HepG2 (cell line): Measurements from ENCODE around the gene KLF12. TPM values are rescaled to one million over a fixed set of nuclear protein-coding genes. Genes with fewer than 3 reads are reported as not detected.

Experiments used
- ATAC-seq: fragments of 200-7000 bp; cut with Tn5 transposase; 3 replicates; pipeline ENCODE4 v1.9.1; 2020; ENCODE audit warnings: mild to moderate bottlenecking, moderate library complexity
- BruUV-seq: library from RNA; stranded (reverse); fragments of 400-500 nt; replicated peaks from 2 replicates; lab custom pipeline; 2021; lab: Mats Ljungman, UMichigan
- CTCF ChIA-PET: fragments of 300-600 bp; formaldehyde crosslinking; extraction: SDS; loops from one replicate; lab custom pipeline; 2021; ENCODE audit warnings: low total read pairs, inconsistent platforms, low intra/inter-chr PET ratio; lab: Yijun Ruan, JAX
- POLR2A ChIA-PET: fragments of 350-600 bp; sonication (Branson Sonifier 250); formaldehyde crosslinking; loops from one replicate; lab custom pipeline; 2020; ENCODE audit warnings: antibody characterized with exemption, inconsistent platforms; lab: Yijun Ruan, JAX
- DNase-seq: peaks from one replicate; pipeline ENCODE4 v3.0.0-alpha.2; 2015; ENCODE audit warnings: low spot score
- FAIRE-seq: peaks from 3 replicates; lab custom pipeline; 2011; peaks lifted over from hg19 to GRCh38; lab: Jason Lieb, UNC
- H2AFZ ChIP-seq: one replicate; pipeline ENCODE4 v1.6.1; 2011; ENCODE audit warnings: low read length, inconsistent platforms
- H3K27ac ChIP-seq: fragments of 300-600 bp; 3 replicates; pipeline ENCODE4 v1.8.0; 2011; ENCODE audit warnings: mixed run types, mild to moderate bottlenecking, mixed read lengths, low read length, inconsistent platforms; ENCODE audit not compliant: insufficient read depth; ENCODE audit errors: extremely low read length
- H3K27me3 ChIP-seq, 2 experiments: fragments of 200-600 bp in 1 of 2; 2 replicates in 1 of 2; 3 replicates in 1 of 2; pipeline versions ENCODE4 v1.6.0 to v1.8.0; 2011; ENCODE audit warnings: low read length in 2 of 2, mild to moderate bottlenecking in 2 of 2, moderate library complexity in 2 of 2, inconsistent platforms in 1 of 2; ENCODE audit not compliant: insufficient read depth in 2 of 2, control insufficient read depth in 1 of 2
- H3K36me3 ChIP-seq, 2 experiments: fragments of 200-600 bp in 1 of 2; replicated peaks in 1 of 2; 2 replicates in 1 of 2; 3 replicates in 1 of 2; pipeline versions ENCODE4 v1.5.1 to v1.8.0; 2011; ENCODE audit warnings: low read length in 2 of 2, inconsistent platforms in 1 of 2; ENCODE audit not compliant: insufficient read depth in 2 of 2, control insufficient read depth in 1 of 2
- H3K4me1 ChIP-seq: 2 replicates; pipeline ENCODE4 v1.5.1; 2012; ENCODE audit warnings: low read length, inconsistent platforms; ENCODE audit not compliant: insufficient read depth
- H3K4me2 ChIP-seq: 2 replicates; pipeline ENCODE4 v1.6.0; 2011; ENCODE audit warnings: low read depth, low read length, inconsistent platforms
- H3K4me3 ChIP-seq, 3 experiments: fragments of 200-600 bp in 1 of 3; sonication (generic), shearing (Covaris generic) in 1 of 3; replicated peaks in 1 of 3; 2 replicates each; pipeline ENCODE4 v1.5.1; 2011 to 2016; ENCODE audit warnings: low read length in 3 of 3, inconsistent platforms in 2 of 3, low read depth in 2 of 3, mild to moderate bottlenecking in 2 of 3, control low read depth in 1 of 3, mixed read lengths in 1 of 3; ENCODE audit not compliant: insufficient read depth in 1 of 3
- H3K79me2 ChIP-seq: one replicate; pipeline ENCODE4 v1.6.1; 2011; ENCODE audit warnings: low read length, inconsistent platforms; ENCODE audit not compliant: insufficient read depth
- H3K9ac ChIP-seq: 2 replicates; pipeline ENCODE4 v1.6.0; 2011; ENCODE audit warnings: mild to moderate bottlenecking, low read depth, low read length, inconsistent platforms; ENCODE audit not compliant: insufficient read depth
- H3K9me3 ChIP-seq: 2 replicates; pipeline ENCODE4 v1.5.1; 2012; ENCODE audit warnings: mild to moderate bottlenecking, low read length
- H4K20me1 ChIP-seq: 2 replicates; pipeline ENCODE4 v1.6.0; 2011; ENCODE audit warnings: inconsistent platforms, mild to moderate bottlenecking, low read length, moderate library complexity; ENCODE audit not compliant: insufficient read depth
- GABPA ChIP-seq, 2 experiments: IDR thresholded peaks; 2 replicates each; pipeline ENCODE4 v1.6.1; 2011 to 2016; ENCODE audit warnings: low read depth in 2 of 2, low read length in 1 of 2, missing biosample characterization in 1 of 2, missing genetic modification characterization in 1 of 2
- GATAD2A ChIP-seq: IDR thresholded peaks from 2 replicates; pipeline ENCODE4 v1.6.1; 2016
- KLF12 ChIP-seq: sonication (generic); formaldehyde crosslinking; IDR thresholded peaks from 2 replicates; pipeline ENCODE4 v1.4.0; 2020; ENCODE audit warnings: missing genetic modification reagents, borderline replicate concordance
- PAX8 ChIP-seq: sonication (generic); formaldehyde crosslinking; IDR thresholded peaks from 2 replicates; pipeline ENCODE4 v1.8.0; 2022; ENCODE audit warnings: mild to moderate bottlenecking, missing genetic modification reagents, borderline replicate concordance
- PLRG1 ChIP-seq: fragments of 450-650 bp; conservative IDR thresholded peaks from 2 replicates; pipeline ENCODE4 v1.6.1; 2016
- RXRA ChIP-seq: sonication (generic); formaldehyde crosslinking; IDR thresholded peaks from 2 replicates; pipeline ENCODE4 v1.5.1; 2020; ENCODE audit warnings: missing genetic modification reagents
- SP2 ChIP-seq: sonication (generic); formaldehyde crosslinking; IDR thresholded peaks from 2 replicates; pipeline ENCODE4 v1.5.1; 2020; ENCODE audit warnings: mild to moderate bottlenecking, missing genetic modification reagents
- TBP ChIP-seq: sonication (generic); formaldehyde crosslinking; IDR thresholded peaks from 2 replicates; pipeline ENCODE4 v1.5.0; 2020; ENCODE audit warnings: missing genetic modification reagents
- ZBTB42 ChIP-seq: sonication (generic); formaldehyde crosslinking; IDR thresholded peaks from 2 replicates; pipeline ENCODE4 v1.5.0; 2020; ENCODE audit warnings: mild to moderate bottlenecking, missing genetic modification reagents
- ZNF235 ChIP-seq: sonication (generic); formaldehyde crosslinking; IDR thresholded peaks from 2 replicates; pipeline ENCODE4 v1.8.1; 2023; ENCODE audit warnings: mild to moderate bottlenecking, missing genetic modification reagents, borderline replicate concordance
- ZNF564 ChIP-seq: sonication (generic); formaldehyde crosslinking; IDR thresholded peaks from 2 replicates; pipeline ENCODE4 v1.8.1; 2023; ENCODE audit warnings: mild to moderate bottlenecking, missing genetic modification reagents
- ZNF709 ChIP-seq: sonication (generic); formaldehyde crosslinking; IDR thresholded peaks from 2 replicates; pipeline ENCODE4 v1.5.0; 2020; ENCODE audit warnings: mild to moderate bottlenecking, missing genetic modification reagents
- ZNF780A ChIP-seq: sonication (generic); formaldehyde crosslinking; IDR thresholded peaks from 2 replicates; pipeline ENCODE4 v1.8.0; 2022; ENCODE audit warnings: mild to moderate bottlenecking, missing genetic modification reagents, moderate library complexity
- WGBS: methylation state at CpG from one replicate; pipeline ENCODE4 v1.1.6; 2017; ENCODE audit warnings: low lambda C conversion rate; 5-methylcytosine and 5-hydroxymethylcytosine counted together
- in situ Hi-C: cut with HindIII; loops from 2 replicates; pipeline ENCODE4 v1.10.0; 2017; ENCODE audit warnings: low pct_unique_long_range_greater_than_20kb; ENCODE audit not compliant: extremely low pct_ligation_motif_present
- intact Hi-C: fragments of 100-400 bp; cut with micrococcal nuclease; formaldehyde crosslinking; loops from one replicate; pipeline ENCODE4 v1.10.0; 2022; ENCODE audit not compliant: unreplicated experiment
- polyA plus RNA-seq, 8 experiments: library from polyadenylated mRNA; depleted of rRNA in 3 of 8; stranded (reverse) in 7 of 8; unstranded in 1 of 8; fragments of >200 nt; fragmentation: Illumina TruSeq in 4 of 8; extraction: Trizol in 4 of 8; gene quantifications; 2 replicates each; pipeline versions ENCODE4 v1.2.1 to v1.2.3, GENCODE V29; 2011 to 2016; ENCODE audit warnings: low read depth in 4 of 8, missing spikeins in 1 of 8, mixed read lengths in 1 of 8; ENCODE audit not compliant: insufficient read depth in 1 of 8
- total RNA-seq, 5 experiments: library from RNA; depleted of rRNA; stranded (reverse); fragments of >200 nt; fragmentation: Illumina TruSeq; extraction: Trizol; gene quantifications; 2 replicates each; pipeline ENCODE4 v1.2.3, GENCODE V29; 2016; ENCODE audit warnings: low read depth in 1 of 5
- TF ChIP-seq, protein P1 (sequence below): sonication (generic); formaldehyde crosslinking; IDR thresholded peaks from 2 replicates; pipeline ENCODE4 v1.8.1; 2023; ENCODE audit warnings: missing genetic modification reagents, mild to moderate bottlenecking, borderline replicate concordance

The KLF12 gene
- total and polyA plus RNA-seq, 2 of the 13 experiments (the other 11 are each of a cell fraction or from before 2014, with no cell fraction given): 0.66 to 1.5 TPM

DNA sequence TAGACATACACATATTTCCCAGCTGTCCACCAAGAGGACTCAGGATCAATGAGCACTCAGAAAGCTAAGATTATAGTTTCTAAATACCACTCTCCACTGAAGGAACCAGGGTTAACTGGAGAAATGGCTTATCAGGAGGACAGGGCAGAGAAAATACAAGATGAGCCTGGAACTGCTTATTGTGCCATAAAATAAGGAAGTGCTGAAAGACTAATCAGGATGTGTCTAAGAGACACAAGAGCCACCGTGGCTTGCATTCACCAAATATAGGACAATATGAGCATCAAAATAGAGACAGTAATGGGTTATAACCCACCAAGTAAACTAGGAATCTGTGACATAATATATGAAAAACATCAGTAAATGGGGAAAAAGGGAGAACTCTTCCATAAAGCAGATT lies 32.8 kb downstream of the KLF12 start (continued):
- no peak for TF ChIP-seq RXRA (CRISPR knock-in tag)
- TF ChIP-seq KLF12 (CRISPR knock-in tag): no peak
- TF ChIP-seq SP2: no peak
- TF ChIP-seq ZNF780A: no peak
- TF ChIP-seq ZNF564: no peak
- no peak for TF ChIP-seq PAX8

DNA sequence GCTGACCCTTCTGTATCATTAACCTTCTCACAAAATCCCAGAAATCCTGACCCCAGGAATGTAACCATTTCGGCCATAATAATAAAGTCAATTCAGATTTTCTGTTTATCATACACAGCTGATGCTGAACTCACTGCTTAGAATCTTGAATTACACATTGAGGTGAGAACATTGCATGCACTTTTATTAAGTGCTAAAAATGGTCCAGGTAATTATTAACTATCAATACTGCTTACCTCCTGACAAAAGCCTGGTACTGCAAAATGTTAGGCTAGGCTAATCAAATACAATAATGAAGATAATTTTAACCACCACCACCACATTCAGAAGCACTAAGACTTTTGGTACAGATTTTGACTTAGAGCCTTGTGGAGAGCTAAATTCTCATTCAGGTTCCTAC lies 36.1 kb downstream of the KLF12 start:
- Histone ChIP-seq H3K27me3 (no peaks in the 10 kb centered on the region), H3K9me3 (no peaks in the 10 kb centered on the region), H3K36me3 (no peaks in the 10 kb centered on the region), H3K4me3 (no peak overlapping the region), H3K4me1 (peaks cover 23% of the 10 kb centered on the region), H2AFZ (no peak overlapping the region), H3K4me2 (no peak overlapping the region), H4K20me1 (no peaks in the 10 kb centered on the region), H3K27ac (no peak overlapping the region), H3K79me2 (no peaks in the 10 kb centered on the region), H3K9ac (no peak overlapping the region)
- CTCF ChIA-PET: no interaction called here
- WGBS: 57% methylated on average over 1 of the region's 1 CpG
- DNase-seq (no peak), FAIRE-seq (no peak), ATAC-seq (no peak)
- intact Hi-C loops: no loop called here
- TF ChIP-seq ZNF235 (CRISPR knock-in tag): no peak
- TF ChIP-seq GABPA (IDR thresholded peaks at IDR 0.05; ENCODE audit: low read depth, low read length): no peak
- no peak for TF ChIP-seq GABPA (CRISPR knock-in tag; IDR thresholded peaks at IDR 0.05; ENCODE audit: low read depth)
- no peak for TF ChIP-seq ZNF709
- no peak for TF ChIP-seq ZBTB42 (CRISPR knock-in tag)
- no peak for TF ChIP-seq GATAD2A
- TF ChIP-seq, protein P1, sequence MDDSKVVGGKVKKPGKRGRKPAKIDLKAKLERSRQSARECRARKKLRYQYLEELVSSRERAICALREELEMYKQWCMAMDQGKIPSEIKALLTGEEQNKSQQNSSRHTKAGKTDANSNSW (CRISPR knock-in tag): no peak
- no peak for TF ChIP-seq TBP (CRISPR knock-in tag)
- no peak for TF ChIP-seq PLRG1
- BruUV-seq: no TSS peak
- in situ Hi-C loops: no loop called here
- POLR2A ChIA-PET: no interaction called here
